Ascending aorta (tissue), 2 donors: ENCODE measurements around the gene NFKBIE. TPM values are rescaled to one million over a fixed set of nuclear protein-coding genes. Genes with fewer than 3 reads are reported as not detected.

Source experiments
- DNase-seq, 2 donors: peaks; one replicate each; pipeline ENCODE4 v3.0.0-alpha.2; 2019; ENCODE audit warnings: low spot score in 2 of 2
- H3K27ac ChIP-seq, 2 donors: fragments of 200-600 bp; sonication (generic); one replicate each; pipeline ENCODE4 v1.5.1; 2016 to 2017; ENCODE audit warnings: mild to moderate bottlenecking in 1 of 2
- H3K27me3 ChIP-seq: fragments of 200-600 bp; sonication (generic); one replicate; pipeline ENCODE4 v1.5.1; 2017
- H3K36me3 ChIP-seq, 2 donors: fragments of 200-600 bp; sonication (generic); one replicate each; pipeline ENCODE4 v1.5.1; 2016
- H3K4me1 ChIP-seq, 2 donors: fragments of 200-600 bp; sonication (generic); one replicate each; pipeline ENCODE4 v1.5.1; 2016 to 2017; ENCODE audit warnings: mild to moderate bottlenecking in 1 of 2
- H3K4me3 ChIP-seq, 2 donors: fragments of 200-600 bp; sonication (generic); one replicate each; pipeline ENCODE4 v1.5.1; 2016 to 2017; ENCODE audit warnings: mild to moderate bottlenecking in 1 of 2
- H3K9me3 ChIP-seq, 2 donors: fragments of 200-600 bp; sonication (generic); one replicate each; pipeline ENCODE4 v1.5.1; 2016
- intact Hi-C: fragments of 100-400 bp; cut with DNase I; formaldehyde crosslinking; loops from one replicate; pipeline ENCODE4 v1.15.1; 2023
- total RNA-seq: library from RNA; depleted of rRNA; stranded (reverse); fragments of >200 nt; gene quantifications from one replicate; pipeline ENCODE4 v1.1.0, GENCODE V29; 2016
- TF ChIP-seq, protein P1 (sequence below), 3 experiments: fragments of 200-600 bp in 2 of 3; fragments of 450-650 bp in 1 of 3; sonication (generic) in 2 of 3; IDR thresholded peaks; one replicate each; pipeline ENCODE4 v1.5.1; 2016 to 2019; ENCODE audit warnings: antibody characterized with exemption in 3 of 3, mild to moderate bottlenecking in 1 of 3, moderate library complexity in 1 of 3

Gene NFKBIE
- total RNA-seq, 1 donor from 2014 or later = 1.9 TPM

- intact Hi-C loops = loop anchor here (5.0 to 10.0 kb wide), 3 partner anchors 43 to 215 kb away; partner anchors contain the start of genes CDC5L and NFKBIE
- Histone ChIP-seq H3K27me3 (no peaks in the 10 kb centered on the region), H3K9me3 (no peaks in the 10 kb centered on the region), H3K36me3 (peaks cover 41 to 54% of the 10 kb centered on the region in 2 donors), H3K4me1 (peaks cover 0 to 5% of the 10 kb centered on the region in 2 donors), H3K4me3 (no peak overlapping the region), H3K27ac (no peak overlapping the region)
- TF ChIP-seq, protein P1, sequence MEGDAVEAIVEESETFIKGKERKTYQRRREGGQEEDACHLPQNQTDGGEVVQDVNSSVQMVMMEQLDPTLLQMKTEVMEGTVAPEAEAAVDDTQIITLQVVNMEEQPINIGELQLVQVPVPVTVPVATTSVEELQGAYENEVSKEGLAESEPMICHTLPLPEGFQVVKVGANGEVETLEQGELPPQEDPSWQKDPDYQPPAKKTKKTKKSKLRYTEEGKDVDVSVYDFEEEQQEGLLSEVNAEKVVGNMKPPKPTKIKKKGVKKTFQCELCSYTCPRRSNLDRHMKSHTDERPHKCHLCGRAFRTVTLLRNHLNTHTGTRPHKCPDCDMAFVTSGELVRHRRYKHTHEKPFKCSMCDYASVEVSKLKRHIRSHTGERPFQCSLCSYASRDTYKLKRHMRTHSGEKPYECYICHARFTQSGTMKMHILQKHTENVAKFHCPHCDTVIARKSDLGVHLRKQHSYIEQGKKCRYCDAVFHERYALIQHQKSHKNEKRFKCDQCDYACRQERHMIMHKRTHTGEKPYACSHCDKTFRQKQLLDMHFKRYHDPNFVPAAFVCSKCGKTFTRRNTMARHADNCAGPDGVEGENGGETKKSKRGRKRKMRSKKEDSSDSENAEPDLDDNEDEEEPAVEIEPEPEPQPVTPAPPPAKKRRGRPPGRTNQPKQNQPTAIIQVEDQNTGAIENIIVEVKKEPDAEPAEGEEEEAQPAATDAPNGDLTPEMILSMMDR (IDR thresholded peaks at IDR 0.05) = no peak
- DNase-seq = no peak
Measured at GRCh38 chr6:44310241-44310640, 44.9 kb upstream of the NFKBIE start.

- Histone ChIP-seq H3K27me3 (no peaks in the 10 kb centered on the region), H3K9me3 (no peaks in the 10 kb centered on the region), H3K36me3 (peaks cover 46 to 60% of the 10 kb centered on the region in 2 donors), H3K27ac (no peak overlapping the region), H3K4me3 (no peak overlapping the region), H3K4me1 (peaks cover 0 to 5% of the 10 kb centered on the region in 2 donors)
- intact Hi-C loops = loop anchor here (5.0 to 10.0 kb wide), 3 partner anchors 42 to 215 kb away; partner anchors contain the start of genes CDC5L and NFKBIE
- no peak for DNase-seq
- TF ChIP-seq, protein P1 (IDR thresholded peaks at IDR 0.05) = no peak
Measured at GRCh38 chr6:44309631-44310030, 44.3 kb upstream of the NFKBIE start.

DNA sequence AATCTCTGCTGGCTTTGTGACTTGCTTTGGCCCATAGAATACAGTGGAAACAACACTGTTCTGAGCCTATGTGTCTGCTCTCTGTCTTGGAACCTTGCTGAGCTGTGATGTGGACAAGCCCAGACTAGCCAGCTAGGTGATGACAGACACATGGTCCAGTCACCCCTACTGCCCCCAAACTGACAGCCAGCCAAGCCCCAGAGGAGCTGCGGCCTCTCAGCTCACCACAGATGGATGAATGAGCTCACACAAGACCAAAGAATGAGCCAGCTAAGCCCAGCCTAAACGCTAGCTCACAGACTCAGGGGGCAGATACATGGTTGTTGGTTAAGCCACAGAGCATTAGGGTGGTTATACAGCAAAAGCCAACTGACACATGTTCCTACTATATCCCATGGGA is 43.7 kb upstream of the NFKBIE start:
- intact Hi-C loops = no loop called here
- Histone ChIP-seq H3K9me3 (no peaks in the 10 kb centered on the region), H3K27me3 (no peaks in the 10 kb centered on the region), H3K36me3 (peaks cover 52 to 65% of the 10 kb centered on the region in 2 donors), H3K4me1 (peaks cover 0 to 5% of the 10 kb centered on the region in 2 donors), H3K27ac (no peak overlapping the region), H3K4me3 (no peak overlapping the region)
- no peak for DNase-seq
- TF ChIP-seq, protein P1 (IDR thresholded peaks at IDR 0.05) = no peak

GRCh38 chr6:44307217-44307616 is 41.9 kb upstream of the NFKBIE start:
- H3K36me3 ChIP-seq = peaks cover 69 to 84% of the 10 kb centered on the region in 2 donors
- H3K4me1 ChIP-seq = peaks cover 0 to 2% of the 10 kb centered on the region in 2 donors
- no peak overlapping the region for H3K27ac ChIP-seq
- DNase-seq = no peak
- no peaks in the 10 kb centered on the region for H3K27me3 ChIP-seq
- intact Hi-C loops = no loop called here
- H3K4me3 ChIP-seq = no peak overlapping the region
- TF ChIP-seq, protein P1 (IDR thresholded peaks at IDR 0.05) = no peak
- H3K9me3 ChIP-seq = no peaks in the 10 kb centered on the region

GRCh38 chr6:44306710-44307109 is 41.4 kb upstream of the NFKBIE start:
- intact Hi-C loops = no loop called here
- Histone ChIP-seq H3K9me3 (no peaks in the 10 kb centered on the region), H3K4me1 (no peaks in the 10 kb centered on the region), H3K27me3 (no peaks in the 10 kb centered on the region), H3K4me3 (no peak overlapping the region), H3K36me3 (peaks cover 73 to 88% of the 10 kb centered on the region in 2 donors), H3K27ac (no peak overlapping the region)
- no peak for DNase-seq
- TF ChIP-seq, protein P1 (IDR thresholded peaks at IDR 0.05) = no peak
